ENCODE results near the gene DDX47.
A peak's percentile ranks its signal among the peaks of the same experiment; 100 is the strongest.

Gene DDX47

GRCh38 chr12:12813120-12814101 is at the start of gene DDX47:
TSS of gene DDX47 (plus strand) at chr12:12813346. CDS start at chr12:12813368, 22 bp downstream.
- Histone ChIP-seq H3K9ac (ENCODE audit: low read depth, low read length) (peak within 1 kb of the TSS; percentile 95), H3K9me3 (ENCODE audit: control insufficient read depth, insufficient read depth, low read length) (no peaks in the 10 kb centered on the region), H3K27me3 (ENCODE audit: control insufficient read depth, insufficient read depth, low read length) (no peaks in the 10 kb centered on the region), H3K27ac (ENCODE audit: low read depth, low read length) (peak within 1 kb of the TSS; percentile 69), H3K4me3 (ENCODE audit: low read depth, low read length) (peak within 1 kb of the TSS; percentile 99), H3K36me3 (ENCODE audit: control insufficient read depth, insufficient read depth, low read length) (peaks cover 31% of the 10 kb centered on the region), H3K4me1 (ENCODE audit: control insufficient read depth, insufficient read depth, low read length) (0 out of 2 replicates have a peak, but pooled peaks cover 5% of the 10 kb centered on the region)

- Histone ChIP-seq H3K27ac (ENCODE audit: low read depth, low read length) (no peak overlapping the region), H3K9ac (ENCODE audit: low read depth, low read length) (no peak overlapping the region), H3K36me3 (ENCODE audit: control insufficient read depth, insufficient read depth, low read length) (no peaks in the 10 kb centered on the region), H3K4me3 (ENCODE audit: low read depth, low read length) (no peak overlapping the region), H3K27me3 (ENCODE audit: control insufficient read depth, insufficient read depth, low read length) (no peaks in the 10 kb centered on the region), H3K4me1 (ENCODE audit: control insufficient read depth, insufficient read depth, low read length) (no peaks in the 10 kb centered on the region), H3K9me3 (ENCODE audit: control insufficient read depth, insufficient read depth, low read length) (no peaks in the 10 kb centered on the region)
These were observed 48.3 kb upstream of the DDX47 start for GRCh38 chr12:12764824-12765223.

- H3K9ac ChIP-seq (ENCODE audit: low read depth, low read length): no peak overlapping the region
- H3K4me3 ChIP-seq (ENCODE audit: low read depth, low read length): no peak overlapping the region
- H3K4me1 ChIP-seq (ENCODE audit: control insufficient read depth, insufficient read depth, low read length): no peaks in the 10 kb centered on the region
- no peak overlapping the region for H3K27ac ChIP-seq (ENCODE audit: low read depth, low read length)
- H3K9me3 ChIP-seq (ENCODE audit: control insufficient read depth, insufficient read depth, low read length): no peaks in the 10 kb centered on the region
- H3K27me3 ChIP-seq (ENCODE audit: control insufficient read depth, insufficient read depth, low read length): no peaks in the 10 kb centered on the region
- H3K36me3 ChIP-seq (ENCODE audit: control insufficient read depth, insufficient read depth, low read length): no peaks in the 10 kb centered on the region
These were observed 42.9 kb upstream of the DDX47 start for GRCh38 chr12:12770262-12770661.

- H3K36me3 ChIP-seq (ENCODE audit: control insufficient read depth, insufficient read depth, low read length): no peaks in the 10 kb centered on the region
- no peaks in the 10 kb centered on the region for H3K9me3 ChIP-seq (ENCODE audit: control insufficient read depth, insufficient read depth, low read length)
- no peaks in the 10 kb centered on the region for H3K4me1 ChIP-seq (ENCODE audit: control insufficient read depth, insufficient read depth, low read length)
- no peak overlapping the region for H3K27ac ChIP-seq (ENCODE audit: low read depth, low read length)
- no peak overlapping the region for H3K4me3 ChIP-seq (ENCODE audit: low read depth, low read length)
- H3K27me3 ChIP-seq (ENCODE audit: control insufficient read depth, insufficient read depth, low read length): no peaks in the 10 kb centered on the region
- no peak overlapping the region for H3K9ac ChIP-seq (ENCODE audit: low read depth, low read length)
These were observed 38.4 kb upstream of the DDX47 start for GRCh38 chr12:12774791-12775190.

GRCh38 chr12:12776261-12776660 is 36.9 kb upstream of the DDX47 start:
- no peak overlapping the region for H3K9ac ChIP-seq (ENCODE audit: low read depth, low read length)
- H3K27me3 ChIP-seq (ENCODE audit: control insufficient read depth, insufficient read depth, low read length): no peaks in the 10 kb centered on the region
- no peaks in the 10 kb centered on the region for H3K9me3 ChIP-seq (ENCODE audit: control insufficient read depth, insufficient read depth, low read length)
- no peak overlapping the region for H3K4me3 ChIP-seq (ENCODE audit: low read depth, low read length)
- no peaks in the 10 kb centered on the region for H3K4me1 ChIP-seq (ENCODE audit: control insufficient read depth, insufficient read depth, low read length)
- no peaks in the 10 kb centered on the region for H3K36me3 ChIP-seq (ENCODE audit: control insufficient read depth, insufficient read depth, low read length)
- H3K27ac ChIP-seq (ENCODE audit: low read depth, low read length): no peak overlapping the region

- H3K27me3 ChIP-seq (ENCODE audit: control insufficient read depth, insufficient read depth, low read length): no peaks in the 10 kb centered on the region
- no peak overlapping the region for H3K27ac ChIP-seq (ENCODE audit: low read depth, low read length)
- H3K9me3 ChIP-seq (ENCODE audit: control insufficient read depth, insufficient read depth, low read length): no peaks in the 10 kb centered on the region
- H3K9ac ChIP-seq (ENCODE audit: low read depth, low read length): no peak overlapping the region
- H3K36me3 ChIP-seq (ENCODE audit: control insufficient read depth, insufficient read depth, low read length): no peaks in the 10 kb centered on the region
- H3K4me3 ChIP-seq (ENCODE audit: low read depth, low read length): no peak overlapping the region
- no peaks in the 10 kb centered on the region for H3K4me1 ChIP-seq (ENCODE audit: control insufficient read depth, insufficient read depth, low read length)
These were observed 36.1 kb upstream of the DDX47 start for GRCh38 chr12:12777092-12777491.

- Histone ChIP-seq H3K36me3 (ENCODE audit: control insufficient read depth, insufficient read depth, low read length) (no peaks in the 10 kb centered on the region), H3K9ac (ENCODE audit: low read depth, low read length) (no peak overlapping the region), H3K4me3 (ENCODE audit: low read depth, low read length) (no peak overlapping the region), H3K27ac (ENCODE audit: low read depth, low read length) (no peak overlapping the region), H3K27me3 (ENCODE audit: control insufficient read depth, insufficient read depth, low read length) (peaks cover 3% of the 10 kb centered on the region; the same call in 1 of the 2 replicates), H3K9me3 (ENCODE audit: control insufficient read depth, insufficient read depth, low read length) (no peaks in the 10 kb centered on the region), H3K4me1 (ENCODE audit: control insufficient read depth, insufficient read depth, low read length) (no peaks in the 10 kb centered on the region)
These were observed 34.1 kb upstream of the DDX47 start for GRCh38 chr12:12779007-12779406.

- Histone ChIP-seq H3K9me3 (ENCODE audit: control insufficient read depth, insufficient read depth, low read length) (no peaks in the 10 kb centered on the region), H3K27ac (ENCODE audit: low read depth, low read length) (no peak overlapping the region), H3K4me1 (ENCODE audit: control insufficient read depth, insufficient read depth, low read length) (peaks cover under 1% of the 10 kb centered on the region; the same call in 1 of the 2 replicates), H3K9ac (ENCODE audit: low read depth, low read length) (no peak overlapping the region), H3K36me3 (ENCODE audit: control insufficient read depth, insufficient read depth, low read length) (no peaks in the 10 kb centered on the region), H3K27me3 (ENCODE audit: control insufficient read depth, insufficient read depth, low read length) (peaks cover 5% of the 10 kb centered on the region), H3K4me3 (ENCODE audit: low read depth, low read length) (no peak overlapping the region)
These were observed 33.6 kb upstream of the DDX47 start for GRCh38 chr12:12779529-12779928.

- H3K36me3 ChIP-seq (ENCODE audit: control insufficient read depth, insufficient read depth, low read length): no peaks in the 10 kb centered on the region
- H3K9me3 ChIP-seq (ENCODE audit: control insufficient read depth, insufficient read depth, low read length): no peaks in the 10 kb centered on the region
- peaks cover 22% of the 10 kb centered on the region for H3K4me1 ChIP-seq (ENCODE audit: control insufficient read depth, insufficient read depth, low read length)
- no peak overlapping the region for H3K27ac ChIP-seq (ENCODE audit: low read depth, low read length)
- peaks cover 47% of the 10 kb centered on the region for H3K27me3 ChIP-seq (ENCODE audit: control insufficient read depth, insufficient read depth, low read length)
- H3K4me3 ChIP-seq (ENCODE audit: low read depth, low read length): no peak overlapping the region
- no peak overlapping the region for H3K9ac ChIP-seq (ENCODE audit: low read depth, low read length)
These were observed 29.0 kb upstream of the DDX47 start for GRCh38 chr12:12784116-12784515.

- Histone ChIP-seq H3K9ac (ENCODE audit: low read depth, low read length) (no peak within 1 kb of the TSS), H3K27ac (ENCODE audit: low read depth, low read length) (peak within 1 kb of the TSS; percentile 78), H3K9me3 (ENCODE audit: control insufficient read depth, insufficient read depth, low read length) (no peaks in the 10 kb centered on the region), H3K27me3 (ENCODE audit: control insufficient read depth, insufficient read depth, low read length) (peaks cover 47% of the 10 kb centered on the region), H3K4me3 (ENCODE audit: low read depth, low read length) (peak within 1 kb of the TSS; percentile 58), H3K4me1 (ENCODE audit: control insufficient read depth, insufficient read depth, low read length) (peaks cover 22% of the 10 kb centered on the region), H3K36me3 (ENCODE audit: control insufficient read depth, insufficient read depth, low read length) (no peaks in the 10 kb centered on the region)
These were observed 28.0 kb upstream of the DDX47 start, which contains the start of gene APOLD1 for GRCh38 chr12:12784911-12785814. TSS of gene APOLD1 (plus strand) at chr12:12785659. CDS start at chr12:12785692, 33 bp downstream.
